GM19324 (cell line): Measurements from ENCODE around the gene IRF8.
A peak's percentile ranks its signal among the peaks of the same experiment; 100 is the strongest.
"Not testable (repeated sequence)": the region's sequence is repeated elsewhere in the genome, so short reads cannot be mapped to it uniquely, and the experiment has no call there.

Experiments used
- ATAC-seq: cut with Tn5 transposase; IDR thresholded peaks from one replicate; pipeline ENCODE4 v1.9.1; 2021; ENCODE audit warnings: mild to moderate bottlenecking, moderate library complexity; ENCODE audit not compliant: unreplicated experiment, low FRiP score

IRF8 gene

GRCh38 chr16:85929259-85929721 lies 30.3 kb downstream of the IRF8 start:
- ATAC-seq: no peak

- ATAC-seq: no peak
Measured at GRCh38 chr16:85930301-85930700, 31.3 kb downstream of the IRF8 start.

- no peak for ATAC-seq
Measured at GRCh38 chr16:85931596-85932402, 32.8 kb downstream of the IRF8 start.

- ATAC-seq: no peak
Measured at GRCh38 chr16:85934210-85934609, 35.2 kb downstream of the IRF8 start.

GRCh38 chr16:85935391-85935973 lies 36.5 kb downstream of the IRF8 start:
- ATAC-seq: peak; percentile 12

- peak; percentile 69 for ATAC-seq
Measured at GRCh38 chr16:85935974-85936760, 37.2 kb downstream of the IRF8 start.

GRCh38 chr16:85936816-85937215 lies 37.9 kb downstream of the IRF8 start:
- ATAC-seq: no peak

GRCh38 chr16:85940214-85940613 lies 41.3 kb downstream of the IRF8 start:
- ATAC-seq: no peak

- ATAC-seq: no peak
Measured at GRCh38 chr16:85941863-85942644, 43.1 kb downstream of the IRF8 start.

- ATAC-seq: not testable (repeated sequence)
Measured at GRCh38 chr16:85942659-85943058, 43.7 kb downstream of the IRF8 start.

GRCh38 chr16:85943711-85944110 lies 44.7 kb downstream of the IRF8 start:
- no peak for ATAC-seq

- no peak for ATAC-seq
Measured at GRCh38 chr16:85944572-85945423, 45.8 kb downstream of the IRF8 start.

- no peak for ATAC-seq
Measured at GRCh38 chr16:85945424-85945751, 46.4 kb downstream of the IRF8 start.

GRCh38 chr16:85946541-85947124 lies 47.7 kb downstream of the IRF8 start:
- no peak for ATAC-seq

GRCh38 chr16:85947230-85948137 lies 48.5 kb downstream of the IRF8 start:
- ATAC-seq: peak; percentile 50

GRCh38 chr16:85948138-85948509 lies 49.2 kb downstream of the IRF8 start:
- ATAC-seq: peak; percentile 29

- ATAC-seq: no peak
Measured at GRCh38 chr16:85948616-85949265, 49.8 kb downstream of the IRF8 start.
